ENCODE measurements around the gene ERFE.

DNA sequence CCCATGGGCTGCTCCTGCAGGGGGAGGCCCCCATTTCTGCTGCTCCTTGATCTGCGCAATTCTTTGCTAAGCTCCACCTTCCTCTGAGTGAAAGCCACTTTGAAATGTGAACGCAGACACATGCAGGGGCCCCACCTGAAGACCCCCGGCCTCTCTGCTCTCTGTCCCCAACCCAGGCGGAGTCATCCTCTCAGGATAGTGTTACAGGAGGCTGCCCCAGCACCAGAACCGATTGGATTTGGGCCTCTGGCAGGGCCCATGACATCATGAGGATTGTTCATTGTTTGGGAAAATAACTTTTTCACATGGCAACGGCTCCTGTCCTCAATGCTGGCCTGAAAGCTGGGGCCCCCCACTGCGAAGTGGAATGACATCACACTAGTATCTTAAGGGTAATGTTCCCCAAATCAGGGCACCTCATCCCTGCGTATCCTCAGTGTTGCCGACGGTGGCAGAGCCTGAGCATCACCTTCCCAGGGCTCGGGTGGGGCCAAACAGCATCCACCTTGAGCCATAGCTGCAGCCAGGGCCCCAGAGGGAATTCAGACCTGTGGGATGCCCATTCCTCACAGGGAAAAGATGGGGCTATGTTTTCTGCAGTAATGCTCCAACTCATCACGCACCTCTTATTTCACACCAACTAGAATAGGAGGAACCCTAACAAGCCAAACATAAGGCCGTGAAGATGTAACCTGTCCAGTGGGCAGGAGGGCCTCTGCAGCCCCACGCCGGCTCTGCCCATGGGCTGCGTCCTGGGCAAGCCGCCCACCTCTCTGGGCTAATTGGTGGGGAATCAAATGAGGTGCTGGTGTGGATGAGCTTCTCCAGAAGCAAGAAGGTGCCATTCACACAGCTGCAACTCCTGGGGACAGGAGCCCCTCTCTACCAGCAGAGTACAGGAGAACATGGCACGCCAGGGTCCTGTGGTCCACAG is 2.7 kb upstream of the ERFE start:
- TF ChIP-seq, protein P1, sequence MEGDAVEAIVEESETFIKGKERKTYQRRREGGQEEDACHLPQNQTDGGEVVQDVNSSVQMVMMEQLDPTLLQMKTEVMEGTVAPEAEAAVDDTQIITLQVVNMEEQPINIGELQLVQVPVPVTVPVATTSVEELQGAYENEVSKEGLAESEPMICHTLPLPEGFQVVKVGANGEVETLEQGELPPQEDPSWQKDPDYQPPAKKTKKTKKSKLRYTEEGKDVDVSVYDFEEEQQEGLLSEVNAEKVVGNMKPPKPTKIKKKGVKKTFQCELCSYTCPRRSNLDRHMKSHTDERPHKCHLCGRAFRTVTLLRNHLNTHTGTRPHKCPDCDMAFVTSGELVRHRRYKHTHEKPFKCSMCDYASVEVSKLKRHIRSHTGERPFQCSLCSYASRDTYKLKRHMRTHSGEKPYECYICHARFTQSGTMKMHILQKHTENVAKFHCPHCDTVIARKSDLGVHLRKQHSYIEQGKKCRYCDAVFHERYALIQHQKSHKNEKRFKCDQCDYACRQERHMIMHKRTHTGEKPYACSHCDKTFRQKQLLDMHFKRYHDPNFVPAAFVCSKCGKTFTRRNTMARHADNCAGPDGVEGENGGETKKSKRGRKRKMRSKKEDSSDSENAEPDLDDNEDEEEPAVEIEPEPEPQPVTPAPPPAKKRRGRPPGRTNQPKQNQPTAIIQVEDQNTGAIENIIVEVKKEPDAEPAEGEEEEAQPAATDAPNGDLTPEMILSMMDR (IDR thresholded peaks at IDR 0.05; ENCODE audit: poor library complexity, severe bottlenecking), result no peak
- no peak for TF ChIP-seq SMC3 (conservative IDR thresholded peaks at IDR 0.05; ENCODE audit: poor library complexity)
- no peak for TF ChIP-seq POLR2AphosphoS5 (IDR thresholded peaks at IDR 0.05)

Measured in neural cell (in vitro differentiated cells).